Naive thymus-derived CD4-positive, alpha-beta T cell (primary cell): Measurements from ENCODE around the gene JMJD1C. TPM values are rescaled to one million over a fixed set of nuclear protein-coding genes. Genes with fewer than 3 reads are reported as not detected.

ENCODE experiments used
- ATAC-seq: fragments of 150-1000 bp; cut with Tn5 transposase; 2 replicates; pipeline ENCODE4 v1.10.0; 2021; ENCODE audit warnings: mild to moderate bottlenecking, moderate library complexity
- CTCF ChIA-PET: fragments of 350-600 bp; sonication (Branson Sonifier 250); formaldehyde crosslinking; loops from one replicate; lab custom pipeline; 2021; ENCODE audit warnings: antibody characterized with exemption; lab: Charles Lee
- POLR2A ChIA-PET: fragments of 350-600 bp; sonication (Branson Sonifier 250); formaldehyde crosslinking; loops from one replicate; lab custom pipeline; 2021; ENCODE audit warnings: antibody characterized with exemption, inconsistent platforms; lab: Charles Lee
- DNase-seq, 9 donors: peaks; one replicate each; pipeline versions ENCODE4 v3.0.0 to v3.0.0-alpha.2; 2020 to 2022; ENCODE audit warnings: mixed read lengths in 1 of 9
- H3K27ac ChIP-seq: one replicate; pipeline ENCODE4 v1.7.0; 2013; ENCODE audit warnings: mild to moderate bottlenecking, low read depth, low read length, moderate library complexity
- H3K27me3 ChIP-seq, 2 donors: one replicate each; pipeline ENCODE4 v1.7.0; 2013; ENCODE audit warnings: low read length in 2 of 2, mild to moderate bottlenecking in 2 of 2, moderate library complexity in 2 of 2; ENCODE audit not compliant: control insufficient read depth in 2 of 2, insufficient read depth in 2 of 2
- H3K36me3 ChIP-seq, 3 experiments: 1 replicate in 2 of 3; 2 replicates in 1 of 3; pipeline ENCODE4 v1.7.0; 2013; ENCODE audit warnings: low read length in 3 of 3, mild to moderate bottlenecking in 3 of 3, moderate library complexity in 1 of 3; ENCODE audit not compliant: insufficient read depth in 3 of 3, control insufficient read depth in 2 of 3
- H3K4me1 ChIP-seq, 2 donors: one replicate each; pipeline ENCODE4 v1.7.0; 2013; ENCODE audit warnings: low read length in 2 of 2, mild to moderate bottlenecking in 2 of 2, moderate library complexity in 1 of 2; ENCODE audit not compliant: control insufficient read depth in 2 of 2, insufficient read depth in 2 of 2
- H3K4me3 ChIP-seq: 2 replicates; pipeline ENCODE4 v1.7.0; 2013; ENCODE audit warnings: mild to moderate bottlenecking, low read length
- H3K9me3 ChIP-seq, 3 experiments: 1 replicate in 2 of 3; 2 replicates in 1 of 3; pipeline ENCODE4 v1.7.0; 2013; ENCODE audit warnings: low read length in 3 of 3; ENCODE audit not compliant: control insufficient read depth in 2 of 3
- H3K27ac Mint-ChIP-seq, 9 donors: one replicate each; pipeline ENCODE4 v1.8.0; 2020 to 2022; ENCODE audit warnings: mixed read lengths in 9 of 9, mild to moderate bottlenecking in 8 of 9, moderate library complexity in 5 of 9, inconsistent platforms in 2 of 9
- H3K27me3 Mint-ChIP-seq, 5 donors: one replicate each; pipeline ENCODE4 v1.8.0; 2021 to 2022; ENCODE audit warnings: mixed read lengths in 5 of 5, mild to moderate bottlenecking in 1 of 5
- H3K36me3 Mint-ChIP-seq, 5 donors: one replicate each; pipeline ENCODE4 v1.8.0; 2020 to 2022; ENCODE audit warnings: mixed read lengths in 5 of 5, mild to moderate bottlenecking in 3 of 5, inconsistent platforms in 1 of 5
- H3K4me1 Mint-ChIP-seq, 7 donors: one replicate each; pipeline ENCODE4 v1.8.0; 2020 to 2022; ENCODE audit warnings: mixed read lengths in 7 of 7, mild to moderate bottlenecking in 3 of 7, inconsistent platforms in 1 of 7
- H3K4me3 Mint-ChIP-seq, 10 donors: one replicate each; pipeline ENCODE4 v1.8.0; 2020 to 2022; ENCODE audit warnings: mild to moderate bottlenecking in 10 of 10, mixed read lengths in 10 of 10, moderate library complexity in 6 of 10, inconsistent platforms in 2 of 10
- H3K9me3 Mint-ChIP-seq, 11 donors: one replicate each; pipeline ENCODE4 v1.8.0; 2020 to 2022; ENCODE audit warnings: mixed read lengths in 11 of 11, mild to moderate bottlenecking in 4 of 11, inconsistent platforms in 1 of 11, moderate library complexity in 1 of 11
- intact Hi-C, 2 donors: fragments of 100-400 bp; cut with micrococcal nuclease; formaldehyde crosslinking; loops; one replicate each; pipeline ENCODE4 v1.15.1; 2023
- polyA plus RNA-seq, 2 donors: library from polyadenylated mRNA; unstranded; fragments of 300-500 nt; fragmentation: Illumina TruSeq; gene quantifications; one replicate each; pipeline ENCODE4 v1.2.3, GENCODE V29; 2021
- total RNA-seq, 6 experiments: library from RNA in 5 of 6; stranded (reverse) in 5 of 6; gene quantifications; 1 replicate in 5 of 6; 2 replicates in 1 of 6; pipeline ENCODE4 v1.2.3 and lab custom pipeline; 2021 to 2026

JMJD1C gene
- total and polyA plus RNA-seq, 7 experiments from 2014 or later, result 59.0 to 331 (median 120) TPM

GRCh38 chr10:63388421-63389031 lies 77.3 kb downstream of the JMJD1C start:
- Mint-ChIP-seq H3K36me3 (peaks cover 3 to 37% (median 27%) of the 10 kb centered on the region in 5 donors), H3K4me3 (peak overlapping the region; percentile 42 to 81 (median 72)), H3K27me3 (no peaks in the 10 kb centered on the region), H3K4me1 (peaks cover 45 to 79% (median 69%) of the 10 kb centered on the region in 7 donors), H3K9me3 (peaks cover 0 to 34% (median 15%) of the 10 kb centered on the region in 11 donors), H3K27ac (peak overlapping the region; percentile 21 to 76 (median 49))
- H3K4me1 ChIP-seq, result peaks cover 12 to 21% of the 10 kb centered on the region in 2 donors
- ChIA-PET CTCF (interaction anchor here (1.1 kb wide), 1 partner anchor 175 kb away, joined by 3 read pairs; no protein-coding TSS in a partner anchor), POLR2A (interaction anchor here (0.6 to 1.1 kb wide), 2 partner anchors 23 to 119 kb away, joined by 3 to 8 read pairs; no protein-coding TSS in a partner anchor)
- H3K27me3 ChIP-seq, result no peaks in the 10 kb centered on the region
- peak overlapping the region; percentile 36 for H3K4me3 ChIP-seq
- H3K9me3 ChIP-seq, result no peaks in the 10 kb centered on the region
- no peaks in the 10 kb centered on the region for H3K36me3 ChIP-seq
- ATAC-seq, result peak; percentile 77
- peak in 6 of 9 donors; percentile 20 to 60 (median 47) for DNase-seq
- peak overlapping the region; percentile 5 for H3K27ac ChIP-seq
- intact Hi-C loops, result loop anchor here (2.0 to 5.0 kb wide), 6 partner anchors 14 to 171 kb away; partner anchors contain the start of genes JMJD1C (in 1 of the 2) and REEP3 (in 1 of the 2)

GRCh38 chr10:63385254-63385653 lies 80.5 kb downstream of the JMJD1C start:
- ChIA-PET POLR2A (no interaction called here), CTCF (no interaction called here)
- Mint-ChIP-seq H3K4me1 (peaks cover 32 to 75% (median 65%) of the 10 kb centered on the region in 7 donors), H3K9me3 (peaks cover 0 to 13% (median 8%) of the 10 kb centered on the region in 11 donors), H3K27me3 (no peaks in the 10 kb centered on the region), H3K36me3 (peaks cover 2 to 26% (median 16%) of the 10 kb centered on the region in 5 donors), H3K4me3 (no peak overlapping the region), H3K27ac (no peak overlapping the region)
- Histone ChIP-seq H3K4me3 (no peak overlapping the region), H3K27me3 (no peaks in the 10 kb centered on the region), H3K27ac (no peak overlapping the region), H3K36me3 (no peaks in the 10 kb centered on the region), H3K9me3 (no peaks in the 10 kb centered on the region), H3K4me1 (peaks cover 12 to 21% of the 10 kb centered on the region in 2 donors)
- DNase-seq (no peak), ATAC-seq (no peak)
- intact Hi-C loops, result loop anchor here (5.0 kb wide), 2 partner anchors 37 to 168 kb away; no protein-coding TSS in a partner anchor

- Mint-ChIP-seq H3K27me3 (no peaks in the 10 kb centered on the region), H3K36me3 (peaks cover 4 to 23% (median 14%) of the 10 kb centered on the region in 5 donors), H3K4me1 (peaks cover 32 to 71% (median 60%) of the 10 kb centered on the region in 7 donors), H3K4me3 (no peak overlapping the region), H3K9me3 (peaks cover 0 to 8% (median 2%) of the 10 kb centered on the region in 11 donors), H3K27ac (peak overlapping the region in 1 of 9 donors; percentile 12)
- no peak for DNase-seq
- no peak for ATAC-seq
- Histone ChIP-seq H3K4me3 (no peak overlapping the region), H3K9me3 (no peaks in the 10 kb centered on the region), H3K27me3 (no peaks in the 10 kb centered on the region), H3K4me1 (peaks cover 12 to 21% of the 10 kb centered on the region in 2 donors), H3K27ac (no peak overlapping the region), H3K36me3 (peaks cover 0 to 3% (median 0%) of the 10 kb centered on the region in 3 experiments)
- intact Hi-C loops, result loop anchor here (5.0 kb wide), 3 partner anchors 38 to 167 kb away; partner anchors contain the start of gene JMJD1C (in 1 of the 2)
- ChIA-PET CTCF (no interaction called here), POLR2A (no interaction called here)
Measured at GRCh38 chr10:63384675-63385074, 81.1 kb downstream of the JMJD1C start.

GRCh38 chr10:63384001-63384400 lies 81.8 kb downstream of the JMJD1C start:
- Mint-ChIP-seq H3K36me3 (peaks cover 4 to 22% (median 14%) of the 10 kb centered on the region in 5 donors), H3K27ac (no peak overlapping the region), H3K4me3 (no peak overlapping the region), H3K9me3 (peaks cover 0 to 4% (median 0%) of the 10 kb centered on the region in 11 donors), H3K4me1 (peaks cover 29 to 65% (median 55%) of the 10 kb centered on the region in 7 donors), H3K27me3 (no peaks in the 10 kb centered on the region)
- no peaks in the 10 kb centered on the region for H3K27me3 ChIP-seq
- peaks cover 8 to 19% of the 10 kb centered on the region in 2 donors for H3K4me1 ChIP-seq
- H3K27ac ChIP-seq, result no peak overlapping the region
- H3K9me3 ChIP-seq, result no peaks in the 10 kb centered on the region
- H3K36me3 ChIP-seq, result peaks cover 0 to 3% (median 0%) of the 10 kb centered on the region in 3 experiments
- no peak for DNase-seq
- ChIA-PET CTCF (no interaction called here), POLR2A (no interaction called here)
- intact Hi-C loops, result loop anchor here in 1 of 2 donors (5.0 kb wide), 1 partner anchor 83 kb away; the partner anchor contains the start of gene JMJD1C
- ATAC-seq, result no peak
- no peak overlapping the region for H3K4me3 ChIP-seq

- Mint-ChIP-seq H3K4me1 (peaks cover 25 to 57% (median 46%) of the 10 kb centered on the region in 7 donors), H3K36me3 (peaks cover 4 to 22% (median 12%) of the 10 kb centered on the region in 5 donors), H3K27me3 (no peaks in the 10 kb centered on the region), H3K4me3 (no peak overlapping the region), H3K27ac (no peak overlapping the region), H3K9me3 (peaks cover 0 to 4% (median 0%) of the 10 kb centered on the region in 11 donors)
- no peak overlapping the region for H3K4me3 ChIP-seq
- H3K27me3 ChIP-seq, result no peaks in the 10 kb centered on the region
- peaks cover 0 to 3% (median 0%) of the 10 kb centered on the region in 3 experiments for H3K36me3 ChIP-seq
- H3K9me3 ChIP-seq, result no peaks in the 10 kb centered on the region
- peaks cover 4 to 14% of the 10 kb centered on the region in 2 donors for H3K4me1 ChIP-seq
- intact Hi-C loops, result loop anchor here in 1 of 2 donors (5.0 kb wide), 1 partner anchor 84 kb away; the partner anchor contains the start of gene JMJD1C
- ChIA-PET CTCF (interaction anchor here (0.5 kb wide), 1 partner anchor 34 kb away, joined by 4 read pairs; no protein-coding TSS in a partner anchor), POLR2A (interaction anchor here (1.0 to 1.2 kb wide), 2 partner anchors 17 to 39 kb away, joined by 3 to 4 read pairs; no protein-coding TSS in a partner anchor)
- DNase-seq (no peak), ATAC-seq (no peak)
- H3K27ac ChIP-seq, result no peak overlapping the region
Measured at GRCh38 chr10:63383141-63383540, 82.6 kb downstream of the JMJD1C start.

GRCh38 chr10:63382066-63382465 lies 83.7 kb downstream of the JMJD1C start:
- Histone ChIP-seq H3K27ac (no peak overlapping the region), H3K4me3 (no peak overlapping the region), H3K27me3 (no peaks in the 10 kb centered on the region), H3K4me1 (peaks cover 0 to 9% of the 10 kb centered on the region in 2 donors), H3K9me3 (no peaks in the 10 kb centered on the region), H3K36me3 (peaks cover 0 to 3% (median 0%) of the 10 kb centered on the region in 3 experiments)
- H3K27ac Mint-ChIP-seq, result no peak overlapping the region
- ChIA-PET CTCF (no interaction called here), POLR2A (no interaction called here)
- peaks cover 4 to 23% (median 13%) of the 10 kb centered on the region in 5 donors for H3K36me3 Mint-ChIP-seq
- intact Hi-C loops, result loop anchor here in 1 of 2 donors (5.0 kb wide), 1 partner anchor 85 kb away; the partner anchor contains the start of gene JMJD1C
- no peaks in the 10 kb centered on the region for H3K27me3 Mint-ChIP-seq
- peaks cover 0 to 4% (median 0%) of the 10 kb centered on the region in 11 donors for H3K9me3 Mint-ChIP-seq
- ATAC-seq, result no peak
- no peak overlapping the region for H3K4me3 Mint-ChIP-seq
- no peak for DNase-seq
- H3K4me1 Mint-ChIP-seq, result peaks cover 20 to 47% (median 36%) of the 10 kb centered on the region in 7 donors
